ENCODE results near the gene BDKRB1.

- TF ChIP-seq CTCF (IDR thresholded peaks at IDR 0.05; ENCODE audit: low read depth, low read length, poor library complexity, severe bottlenecking) (no peak), EZH2phosphoT487 (IDR thresholded peaks at IDR 0.05; ENCODE audit: borderline replicate concordance, low read length) (no peak)
These were observed 9.5 kb downstream of the BDKRB1 start for GRCh38 chr14:96265383-96266095.

Data from DOHH2 (cell line).